GM23338 (cell line): Measurements from ENCODE around the gene EFR3B. TPM values are rescaled to one million over a fixed set of nuclear protein-coding genes. Genes with fewer than 3 reads are reported as not detected.

Experiments used
- ATAC-seq: fragments of 200-7000 bp; cut with Tn5 transposase; 3 replicates; pipeline ENCODE4 v1.9.1; 2020
- DNase-seq: peaks from one replicate; pipeline ENCODE4 v3.0.0-alpha.2; 2015; ENCODE audit warnings: low spot score
- H2AFZ ChIP-seq: fragments of 200-600 bp; sonication (generic); 2 replicates; pipeline ENCODE4 v1.8.0; 2016; ENCODE audit warnings: antibody characterized with exemption, mild to moderate bottlenecking, moderate library complexity
- H3F3A ChIP-seq: fragments of 200-600 bp; sonication (generic); replicated peaks from 2 replicates; pipeline ENCODE4 v1.8.0; 2017; ENCODE audit warnings: antibody characterized with exemption, mixed run types, low read depth
- H3K27ac ChIP-seq: fragments of 200-600 bp; sonication (generic); 2 replicates; pipeline ENCODE4 v1.6.1; 2016; ENCODE audit warnings: low read depth
- H3K27me3 ChIP-seq: fragments of 200-600 bp; sonication (generic); 2 replicates; pipeline ENCODE4 v1.8.0; 2016; ENCODE audit warnings: mild to moderate bottlenecking, mixed run types, moderate library complexity; ENCODE audit not compliant: insufficient read depth
- H3K36me3 ChIP-seq: fragments of 200-600 bp; sonication (generic); 2 replicates; pipeline ENCODE4 v1.8.0; 2016; ENCODE audit warnings: mild to moderate bottlenecking; ENCODE audit not compliant: insufficient read depth
- H3K4me1 ChIP-seq: fragments of 200-600 bp; sonication (generic); 2 replicates; pipeline ENCODE4 v1.8.0; 2016; ENCODE audit warnings: mild to moderate bottlenecking, moderate library complexity; ENCODE audit not compliant: insufficient read depth
- H3K4me2 ChIP-seq: fragments of 200-600 bp; sonication (generic); 2 replicates; pipeline ENCODE4 v1.7.1; 2017; ENCODE audit warnings: mixed run types
- H3K4me3 ChIP-seq: fragments of 200-600 bp; sonication (generic); 2 replicates; pipeline ENCODE4 v1.6.1; 2016; ENCODE audit warnings: mixed run types
- H3K79me2 ChIP-seq: fragments of 200-600 bp; sonication (generic); replicated peaks from 2 replicates; pipeline ENCODE4 v1.8.0; 2017; ENCODE audit warnings: mild to moderate bottlenecking; ENCODE audit not compliant: insufficient read depth
- H3K9me2 ChIP-seq: fragments of 200-600 bp; sonication (generic); 2 replicates; pipeline ENCODE4 v1.8.0; 2017; ENCODE audit not compliant: insufficient read depth
- H4K20me1 ChIP-seq: fragments of 200-600 bp; sonication (generic); replicated peaks from 2 replicates; pipeline ENCODE4 v1.8.0; 2017; ENCODE audit warnings: mild to moderate bottlenecking; ENCODE audit not compliant: insufficient read depth
- H3K27ac Mint-ChIP-seq: 2 replicates; pipeline ENCODE4 v1.8.0; 2020; ENCODE audit warnings: inconsistent platforms, mild to moderate bottlenecking, moderate library complexity, mixed read lengths
- H3K27me3 Mint-ChIP-seq: 3 replicates; pipeline ENCODE4 v1.8.0; 2022; ENCODE audit warnings: low read depth, mild to moderate bottlenecking, moderate library complexity, mixed read lengths, inconsistent platforms; ENCODE audit not compliant: insufficient read depth, poor library complexity
- H3K36me3 Mint-ChIP-seq: 3 replicates; pipeline ENCODE4 v1.8.0; 2021; ENCODE audit warnings: low read depth, mild to moderate bottlenecking, inconsistent platforms, moderate library complexity, mixed read lengths
- H3K4me1 Mint-ChIP-seq: 3 replicates; pipeline ENCODE4 v1.8.0; 2020; ENCODE audit warnings: mild to moderate bottlenecking, inconsistent platforms, mixed read lengths
- H3K4me3 Mint-ChIP-seq: 3 replicates; pipeline ENCODE4 v1.8.0; 2021; ENCODE audit warnings: moderate library complexity, mild to moderate bottlenecking, inconsistent platforms, mixed read lengths
- H3K9me3 Mint-ChIP-seq: 3 replicates; pipeline ENCODE4 v1.8.0; 2020; ENCODE audit warnings: moderate library complexity, mild to moderate bottlenecking, inconsistent platforms, mixed read lengths
- CREB1 ChIP-seq: fragments of 250-450 bp; sonication (Bioruptor Pico); IDR thresholded peaks from 2 replicates; pipeline ENCODE4 v1.5.0; 2020; ENCODE audit warnings: low read depth, mild to moderate bottlenecking, moderate library complexity
- CTCF ChIP-seq, 2 experiments: fragments of 200-600 bp in 1 of 2; sonication (generic) in 1 of 2; conservative IDR thresholded peaks; 2 replicates each; pipeline versions ENCODE4 v1.5.1 to v1.6.1; 2016 to 2017; ENCODE audit warnings: antibody characterized with exemption in 2 of 2, low read depth in 2 of 2, mild to moderate bottlenecking in 2 of 2, moderate library complexity in 1 of 2
- ETS1 ChIP-seq: IDR thresholded peaks from 2 replicates; pipeline ENCODE4 v1.6.1; 2016; ENCODE audit warnings: antibody characterized with exemption
- EZH2 ChIP-seq: fragments of 200-600 bp; sonication (generic); IDR thresholded peaks from one replicate; pipeline ENCODE4 v1.8.0; 2017; ENCODE audit warnings: antibody characterized with exemption, mild to moderate bottlenecking, low read depth; ENCODE audit not compliant: unreplicated experiment
- EZH2phosphoT487 ChIP-seq: fragments of 200-600 bp; sonication (generic); IDR thresholded peaks from one replicate; pipeline ENCODE4 v1.8.1; 2018; ENCODE audit warnings: antibody characterized with exemption; ENCODE audit not compliant: unreplicated experiment
- JUNB ChIP-seq: IDR thresholded peaks from one replicate; pipeline ENCODE4 v1.6.1; 2016; ENCODE audit warnings: antibody characterized with exemption; ENCODE audit not compliant: unreplicated experiment
- NANOG ChIP-seq: IDR thresholded peaks from 2 replicates; pipeline ENCODE4 v1.6.1; 2016; ENCODE audit warnings: antibody characterized with exemption, borderline replicate concordance
- POLR2AphosphoS5 ChIP-seq: IDR thresholded peaks from 2 replicates; pipeline ENCODE4 v1.6.1; 2016; ENCODE audit warnings: antibody characterized with exemption, low read depth
- REST ChIP-seq: IDR thresholded peaks from one replicate; pipeline ENCODE4 v1.6.1; 2018; ENCODE audit warnings: antibody characterized with exemption; ENCODE audit not compliant: unreplicated experiment
- STAT1 ChIP-seq: IDR thresholded peaks from one replicate; pipeline ENCODE4 v1.6.1; 2016; ENCODE audit warnings: antibody characterized with exemption; ENCODE audit not compliant: unreplicated experiment
- ZNF114 ChIP-seq: fragments of 250-450 bp; sonication (Bioruptor Pico); IDR thresholded peaks from 2 replicates; pipeline ENCODE4 v1.5.0; 2020; ENCODE audit warnings: mild to moderate bottlenecking, moderate library complexity
- ZNF331 ChIP-seq: fragments of 250-450 bp; sonication (Bioruptor Pico); IDR thresholded peaks from 2 replicates; pipeline ENCODE4 v1.5.0; 2020; ENCODE audit warnings: low read depth, mild to moderate bottlenecking, moderate library complexity
- ZNF462 ChIP-seq: fragments of 250-450 bp; sonication (Bioruptor Pico); IDR thresholded peaks from 2 replicates; pipeline ENCODE4 v1.5.0; 2020; ENCODE audit warnings: mild to moderate bottlenecking, moderate library complexity
- polyA plus RNA-seq: library from polyadenylated mRNA; unstranded; fragments of >200 nt; fragmentation: Nextera tagmentation; extraction: Ambion mirVana; gene quantifications from 2 replicates; pipeline ENCODE4 v1.2.1, GENCODE V29; 2016
- total RNA-seq: library from RNA; depleted of rRNA; stranded (reverse); fragments of >200 nt; shearing (Covaris generic); gene quantifications from 2 replicates; pipeline ENCODE4 v1.2.3, GENCODE V29; 2014

Gene EFR3B
- total and polyA plus RNA-seq, 2 experiments from 2014 or later: 3.3 to 10.7 TPM

DNA sequence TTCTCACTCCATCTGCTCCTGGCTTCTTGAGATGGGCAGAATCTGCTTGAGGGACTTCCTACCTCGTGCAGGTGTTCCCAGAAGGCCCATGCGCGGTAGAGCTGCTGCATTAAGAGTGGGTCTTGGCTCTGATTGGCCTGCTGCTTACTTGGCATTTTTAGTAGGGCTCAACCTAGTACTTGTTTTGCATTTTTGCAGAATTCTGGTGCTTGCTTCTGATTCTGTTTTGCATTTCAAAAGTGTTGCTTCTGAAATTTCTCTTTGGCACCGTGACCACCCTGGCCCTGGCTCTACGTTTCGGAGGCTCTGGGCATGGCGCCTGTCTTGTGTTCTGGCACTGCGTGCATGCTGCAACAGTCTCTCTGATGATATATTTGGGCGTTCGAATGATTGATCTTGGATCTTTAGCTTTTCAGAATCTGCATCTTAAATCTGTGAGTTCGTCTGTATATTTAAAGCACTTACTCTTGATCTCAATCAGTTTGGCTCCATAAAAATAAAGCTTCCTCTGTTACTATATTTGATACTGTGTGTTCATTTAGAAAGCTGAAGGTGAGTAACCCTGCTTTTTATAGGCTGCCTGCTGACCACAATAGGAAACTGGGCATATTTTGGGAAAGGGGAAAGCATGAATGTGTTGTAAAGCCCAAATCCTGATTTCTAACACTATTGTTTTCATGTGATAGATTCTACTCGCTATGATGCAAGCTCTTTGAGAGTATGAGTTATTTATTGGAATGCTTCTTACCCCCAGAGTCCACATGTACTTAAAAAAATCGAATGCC is 22.2 kb downstream of the EFR3B start:
- no peaks in the 10 kb centered on the region for H3K36me3 ChIP-seq

More for the DNA sequence above, 22.2 kb downstream of the EFR3B start:
- no peak for TF ChIP-seq JUNB
- no peak for TF ChIP-seq NANOG
- no peak for TF ChIP-seq EZH2
- no peak for TF ChIP-seq CREB1 (CRISPR knock-in tag)
- no peak for TF ChIP-seq STAT1
- no peak for TF ChIP-seq ZNF114
- no peak for TF ChIP-seq EZH2phosphoT487
- TF ChIP-seq CTCF (conservative IDR thresholded peaks at IDR 0.05; ENCODE audit: low read depth in 2 of 2): no peak
- TF ChIP-seq ETS1: no peak
- no peak for TF ChIP-seq POLR2AphosphoS5
- no peak for TF ChIP-seq REST
- no peak for TF ChIP-seq ZNF331
- TF ChIP-seq ZNF462 (CRISPR knock-in tag): no peak
- Mint-ChIP-seq H3K4me1 (no peaks in the 10 kb centered on the region; the same call in 2 of the 3 replicates), H3K36me3 (no peaks in the 10 kb centered on the region), H3K9me3 (no peaks in the 10 kb centered on the region), H3K4me3 (no peak overlapping the region), H3K27ac (no peak overlapping the region), H3K27me3 (peaks cover 1% of the 10 kb centered on the region)
- no peaks in the 10 kb centered on the region for H4K20me1 ChIP-seq
- DNase-seq (no peak), ATAC-seq (no peak)
- H3K4me3 ChIP-seq: no peak overlapping the region
- H3K4me1 ChIP-seq: no peaks in the 10 kb centered on the region
- H3K27ac ChIP-seq: no peak overlapping the region
- H3K27me3 ChIP-seq: no peaks in the 10 kb centered on the region
- no peaks in the 10 kb centered on the region for H3K9me2 ChIP-seq
- H3K79me2 ChIP-seq: no peaks in the 10 kb centered on the region
- H2AFZ ChIP-seq: no peak overlapping the region
- no peak overlapping the region for H3K4me2 ChIP-seq
- H3F3A ChIP-seq: no peaks in the 10 kb centered on the region
